ENCODE data around the gene DOCK9. TPM values are rescaled to one million over a fixed set of nuclear protein-coding genes. Genes with fewer than 3 reads are reported as not detected.

The DOCK9 gene
- total and polyA plus RNA-seq, 9 of the 15 experiments (the other 6 are each of a cell fraction or from before 2014, with no cell fraction given), result 3.5 to 25.3 (median 16.7) TPM

DNA sequence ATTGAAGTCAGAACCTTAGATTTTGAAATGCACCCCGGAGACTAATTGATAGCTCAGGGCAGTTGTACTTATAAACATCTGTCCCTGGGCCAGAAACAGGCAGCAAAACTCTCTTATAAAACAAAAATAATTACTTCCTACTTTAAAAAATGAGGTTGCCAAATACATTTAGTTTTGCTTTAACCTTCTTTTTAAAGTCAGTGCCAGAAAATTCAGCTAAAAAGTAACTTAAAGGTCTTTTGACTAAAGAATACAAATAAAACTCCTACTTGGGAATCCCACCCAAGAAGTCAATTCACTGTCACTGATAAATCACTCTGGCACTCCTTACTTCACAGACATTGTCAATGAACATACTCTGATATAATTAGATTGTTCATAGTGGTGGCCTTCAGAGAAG, 60.7 kb downstream of the DOCK9 start:
- no peak overlapping the region for H3K27ac ChIP-seq (ENCODE audit: extremely low read depth, low read depth, low read length)
- POLR2A ChIA-PET, result no interaction called here
- H3K4me2 ChIP-seq (ENCODE audit: insufficient read depth, low read length), result no peak overlapping the region
- no peaks in the 10 kb centered on the region for H3K9me1 ChIP-seq (ENCODE audit: control insufficient read depth, insufficient read depth, low read length)
- no peaks in the 10 kb centered on the region for H3K27me3 ChIP-seq (ENCODE audit: control insufficient read depth in 2 of 2, insufficient read depth in 2 of 2, low read length in 2 of 2)
- H3K4me3 ChIP-seq, result no peak overlapping the region
- BruUV-seq (replicated peaks), result no TSS peak
- WGBS (ENCODE audit: insufficient coverage, low coverage, missing lambda C conversion rate), result 80% methylated on average over 1 of the region's 1 CpG
- FAIRE-seq (no peak), DNase-seq (ENCODE audit: extremely low read depth in 1 of 4, low spot score in 3 of 4) (no peak), ATAC-seq (no peak)
- no peak overlapping the region for H2AFZ ChIP-seq (ENCODE audit: low read depth, low read length)
- CTCF ChIA-PET (ENCODE audit: low intra/inter-chr PET ratio), result no interaction called here
- no peaks in the 10 kb centered on the region for H3K4me1 ChIP-seq (replicated peaks in 1 of 2; ENCODE audit: control insufficient read depth in 2 of 2, insufficient read depth in 2 of 2, low read length in 2 of 2)
- H3K36me3 ChIP-seq (ENCODE audit: control insufficient read depth, insufficient read depth, low read length), result peaks cover 16% of the 10 kb centered on the region; the same call in 2 of the 3 replicates
- no peaks in the 10 kb centered on the region for H4K20me1 ChIP-seq (replicated peaks; ENCODE audit: control insufficient read depth, insufficient read depth, low read length)
- H3K79me2 ChIP-seq (ENCODE audit: control insufficient read depth, insufficient read depth, low read length), result no peaks in the 10 kb centered on the region
- no peak overlapping the region for H3K9ac ChIP-seq (ENCODE audit: insufficient read depth in 1 of 2, low read depth in 2 of 2, low read length in 2 of 2)
- intact Hi-C loops (cut with micrococcal nuclease) (no loop called here), in situ Hi-C loops (cut with MboI) (no loop called here)
- H3K9me3 ChIP-seq (replicated peaks; ENCODE audit: control insufficient read depth, insufficient read depth, low read depth, low read length), result no peaks in the 10 kb centered on the region
- TF ChIP-seq BCOR (IDR thresholded peaks at IDR 0.05) (no peak), ERF (CRISPR knock-in tag; IDR thresholded peaks at IDR 0.05) (no peak), SMARCE1 (IDR thresholded peaks at IDR 0.05) (no peak), KDM4B (IDR thresholded peaks at IDR 0.05; ENCODE audit: borderline replicate concordance in 2 of 2, low read depth in 1 of 2) (no peak), SP2 (IDR thresholded peaks at IDR 0.05; ENCODE audit: extremely low read depth, low read depth, low read length, poor library complexity, severe bottlenecking) (no peak), ZBTB1 (CRISPR knock-in tag; IDR thresholded peaks at IDR 0.05; ENCODE audit: borderline replicate concordance, low read depth) (no peak), XRCC4 (IDR thresholded peaks at IDR 0.05; ENCODE audit: extremely low read depth, insufficient read depth, insufficient read length) (no peak), PCBP1 (IDR thresholded peaks at IDR 0.05; ENCODE audit: low read depth, low read length, poor library complexity, severe bottlenecking) (no peak), NFYB (IDR thresholded peaks at IDR 0.05; ENCODE audit: extremely low read depth, insufficient read length) (no peak), ESRRB (CRISPR knock-in tag; IDR thresholded peaks at IDR 0.05; ENCODE audit: borderline replicate concordance) (no peak), GABPB2 (CRISPR knock-in tag; conservative IDR thresholded peaks at IDR 0.05) (no peak)
- TF ChIP-seq, protein P1, sequence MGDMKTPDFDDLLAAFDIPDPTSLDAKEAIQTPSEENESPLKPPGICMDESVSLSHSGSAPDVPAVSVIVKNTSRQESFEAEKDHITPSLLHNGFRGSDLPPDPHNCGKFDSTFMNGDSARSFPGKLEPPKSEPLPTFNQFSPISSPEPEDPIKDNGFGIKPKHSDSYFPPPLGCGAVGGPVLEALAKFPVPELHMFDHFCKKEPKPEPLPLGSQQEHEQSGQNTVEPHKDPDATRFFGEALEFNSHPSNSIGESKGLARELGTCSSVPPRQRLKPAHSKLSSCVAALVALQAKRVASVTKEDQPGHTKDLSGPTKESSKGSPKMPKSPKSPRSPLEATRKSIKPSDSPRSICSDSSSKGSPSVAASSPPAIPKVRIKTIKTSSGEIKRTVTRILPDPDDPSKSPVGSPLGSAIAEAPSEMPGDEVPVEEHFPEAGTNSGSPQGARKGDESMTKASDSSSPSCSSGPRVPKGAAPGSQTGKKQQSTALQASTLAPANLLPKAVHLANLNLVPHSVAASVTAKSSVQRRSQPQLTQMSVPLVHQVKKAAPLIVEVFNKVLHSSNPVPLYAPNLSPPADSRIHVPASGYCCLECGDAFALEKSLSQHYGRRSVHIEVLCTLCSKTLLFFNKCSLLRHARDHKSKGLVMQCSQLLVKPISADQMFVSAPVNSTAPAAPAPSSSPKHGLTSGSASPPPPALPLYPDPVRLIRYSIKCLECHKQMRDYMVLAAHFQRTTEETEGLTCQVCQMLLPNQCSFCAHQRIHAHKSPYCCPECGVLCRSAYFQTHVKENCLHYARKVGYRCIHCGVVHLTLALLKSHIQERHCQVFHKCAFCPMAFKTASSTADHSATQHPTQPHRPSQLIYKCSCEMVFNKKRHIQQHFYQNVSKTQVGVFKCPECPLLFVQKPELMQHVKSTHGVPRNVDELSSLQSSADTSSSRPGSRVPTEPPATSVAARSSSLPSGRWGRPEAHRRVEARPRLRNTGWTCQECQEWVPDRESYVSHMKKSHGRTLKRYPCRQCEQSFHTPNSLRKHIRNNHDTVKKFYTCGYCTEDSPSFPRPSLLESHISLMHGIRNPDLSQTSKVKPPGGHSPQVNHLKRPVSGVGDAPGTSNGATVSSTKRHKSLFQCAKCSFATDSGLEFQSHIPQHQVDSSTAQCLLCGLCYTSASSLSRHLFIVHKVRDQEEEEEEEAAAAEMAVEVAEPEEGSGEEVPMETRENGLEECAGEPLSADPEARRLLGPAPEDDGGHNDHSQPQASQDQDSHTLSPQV (IDR thresholded peaks at IDR 0.05), result no peak
- TF ChIP-seq, protein P2, sequence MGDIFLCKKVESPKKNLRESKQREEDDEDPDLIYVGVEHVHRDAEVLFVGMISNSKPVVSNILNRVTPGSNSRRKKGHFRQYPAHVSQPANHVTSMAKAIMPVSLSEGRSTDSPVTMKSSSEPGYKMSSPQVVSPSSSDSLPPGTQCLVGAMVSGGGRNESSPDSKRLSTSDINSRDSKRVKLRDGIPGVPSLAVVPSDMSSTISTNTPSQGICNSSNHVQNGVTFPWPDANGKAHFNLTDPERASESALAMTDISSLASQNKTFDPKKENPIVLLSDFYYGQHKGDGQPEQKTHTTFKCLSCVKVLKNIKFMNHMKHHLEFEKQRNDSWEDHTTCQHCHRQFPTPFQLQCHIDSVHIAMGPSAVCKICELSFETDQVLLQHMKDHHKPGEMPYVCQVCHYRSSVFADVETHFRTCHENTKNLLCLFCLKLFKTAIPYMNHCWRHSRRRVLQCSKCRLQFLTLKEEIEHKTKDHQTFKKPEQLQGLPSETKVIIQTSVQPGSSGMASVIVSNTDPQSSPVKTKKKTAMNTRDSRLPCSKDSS (IDR thresholded peaks at IDR 0.05; ENCODE audit: low read depth, partially characterized antibody), result no peak
- TF ChIP-seq, protein P3, sequence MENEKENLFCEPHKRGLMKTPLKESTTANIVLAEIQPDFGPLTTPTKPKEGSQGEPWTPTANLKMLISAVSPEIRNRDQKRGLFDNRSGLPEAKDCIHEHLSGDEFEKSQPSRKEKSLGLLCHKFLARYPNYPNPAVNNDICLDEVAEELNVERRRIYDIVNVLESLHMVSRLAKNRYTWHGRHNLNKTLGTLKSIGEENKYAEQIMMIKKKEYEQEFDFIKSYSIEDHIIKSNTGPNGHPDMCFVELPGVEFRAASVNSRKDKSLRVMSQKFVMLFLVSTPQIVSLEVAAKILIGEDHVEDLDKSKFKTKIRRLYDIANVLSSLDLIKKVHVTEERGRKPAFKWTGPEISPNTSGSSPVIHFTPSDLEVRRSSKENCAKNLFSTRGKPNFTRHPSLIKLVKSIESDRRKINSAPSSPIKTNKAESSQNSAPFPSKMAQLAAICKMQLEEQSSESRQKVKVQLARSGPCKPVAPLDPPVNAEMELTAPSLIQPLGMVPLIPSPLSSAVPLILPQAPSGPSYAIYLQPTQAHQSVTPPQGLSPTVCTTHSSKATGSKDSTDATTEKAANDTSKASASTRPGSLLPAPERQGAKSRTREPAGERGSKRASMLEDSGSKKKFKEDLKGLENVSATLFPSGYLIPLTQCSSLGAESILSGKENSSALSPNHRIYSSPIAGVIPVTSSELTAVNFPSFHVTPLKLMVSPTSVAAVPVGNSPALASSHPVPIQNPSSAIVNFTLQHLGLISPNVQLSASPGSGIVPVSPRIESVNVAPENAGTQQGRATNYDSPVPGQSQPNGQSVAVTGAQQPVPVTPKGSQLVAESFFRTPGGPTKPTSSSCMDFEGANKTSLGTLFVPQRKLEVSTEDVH (IDR thresholded peaks at IDR 0.05; ENCODE audit: low read depth, partially characterized antibody), result no peak
- TF ChIP-seq, protein P4, sequence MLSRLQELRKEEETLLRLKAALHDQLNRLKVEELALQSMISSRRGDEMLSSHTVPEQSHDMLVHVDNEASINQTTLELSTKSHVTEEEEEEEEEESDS (CRISPR knock-in tag; IDR thresholded peaks at IDR 0.05), result no peak

All from K562 (cell line).